ENCODE data around the gene SMYD5. TPM values are rescaled to one million over a fixed set of nuclear protein-coding genes. Genes with fewer than 3 reads are reported as not detected.

The SMYD5 gene
- total RNA-seq, 2 donors from 2014 or later: 34.9 to 35.4 TPM

- H3K36me3 ChIP-seq (ENCODE audit: control insufficient read depth, insufficient read depth, low read length): peaks cover 20% of the 10 kb centered on the region
- no peaks in the 10 kb centered on the region for H3K27me3 Mint-ChIP-seq (ENCODE audit: insufficient read depth)
- 81 to 93% methylated on average over 4 of the region's 4 CpGs for WGBS, 2 experiments (ENCODE audit: insufficient coverage in 1 of 2, insufficient read length in 1 of 2)
- H3K27me3 ChIP-seq (ENCODE audit: control insufficient read depth, insufficient read depth, low read length, poor library complexity, severe bottlenecking): no peaks in the 10 kb centered on the region
- H3K9me3 ChIP-seq (ENCODE audit: control insufficient read depth, low read length): no peaks in the 10 kb centered on the region
- no peak for TF ChIP-seq CTCF (conservative IDR thresholded peaks at IDR 0.05)
- no peaks in the 10 kb centered on the region for H3K9me3 Mint-ChIP-seq
- H3K4me3 ChIP-seq (ENCODE audit: low read length): no peak overlapping the region
- no peak overlapping the region for H3K9ac ChIP-seq (ENCODE audit: extremely low read depth, low read length, poor library complexity, severe bottlenecking)
- no peak overlapping the region for H3K4me3 Mint-ChIP-seq
- H3K4me1 Mint-ChIP-seq: no peaks in the 10 kb centered on the region
- peaks cover 24% of the 10 kb centered on the region for H3K36me3 Mint-ChIP-seq (ENCODE audit: low read depth)
- no peak overlapping the region for H3K27ac ChIP-seq (ENCODE audit: low read depth, low read length)
- DNase-seq: no peak
- no peaks in the 10 kb centered on the region for H3K4me1 ChIP-seq (ENCODE audit: control insufficient read depth, insufficient read depth, low read length)
- no peak overlapping the region for H3K27ac Mint-ChIP-seq
These were observed 9.8 kb downstream of the SMYD5 start for GRCh38 chr2:73223821-73224220.

- H3K9me3 Mint-ChIP-seq: no peaks in the 10 kb centered on the region
- H3K4me3 Mint-ChIP-seq: no peak overlapping the region
- Histone ChIP-seq H3K27ac (ENCODE audit: low read depth, low read length) (no peak overlapping the region), H3K4me1 (ENCODE audit: control insufficient read depth, insufficient read depth, low read length) (no peaks in the 10 kb centered on the region), H3K36me3 (ENCODE audit: control insufficient read depth, insufficient read depth, low read length) (peaks cover 20% of the 10 kb centered on the region), H3K9ac (ENCODE audit: extremely low read depth, low read length, poor library complexity, severe bottlenecking) (no peak overlapping the region), H3K4me3 (ENCODE audit: low read length) (no peak overlapping the region), H3K27me3 (ENCODE audit: control insufficient read depth, insufficient read depth, low read length, poor library complexity, severe bottlenecking) (no peaks in the 10 kb centered on the region), H3K9me3 (ENCODE audit: control insufficient read depth, low read length) (no peaks in the 10 kb centered on the region)
- H3K27me3 Mint-ChIP-seq (ENCODE audit: insufficient read depth): no peaks in the 10 kb centered on the region
- WGBS, 2 experiments (ENCODE audit: insufficient coverage in 1 of 2, insufficient read length in 1 of 2): 88 to 93% methylated on average over 5 to 9 of the region's 9 CpGs
- TF ChIP-seq CTCF (conservative IDR thresholded peaks at IDR 0.05): no peak
- peaks cover 21% of the 10 kb centered on the region for H3K36me3 Mint-ChIP-seq (ENCODE audit: low read depth)
- no peak for DNase-seq
- no peaks in the 10 kb centered on the region for H3K4me1 Mint-ChIP-seq
- H3K27ac Mint-ChIP-seq: no peak overlapping the region
These were observed 11.7 kb downstream of the SMYD5 start for GRCh38 chr2:73225513-73226360.

GRCh38 chr2:73227086-73227485 is 13.0 kb downstream of the SMYD5 start:
- Histone ChIP-seq H3K27me3 (ENCODE audit: control insufficient read depth, insufficient read depth, low read length, poor library complexity, severe bottlenecking) (no peaks in the 10 kb centered on the region), H3K4me3 (ENCODE audit: low read length) (no peak overlapping the region), H3K9ac (ENCODE audit: extremely low read depth, low read length, poor library complexity, severe bottlenecking) (no peak overlapping the region), H3K36me3 (ENCODE audit: control insufficient read depth, insufficient read depth, low read length) (peaks cover 12% of the 10 kb centered on the region), H3K4me1 (ENCODE audit: control insufficient read depth, insufficient read depth, low read length) (no peaks in the 10 kb centered on the region), H3K27ac (ENCODE audit: low read depth, low read length) (no peak overlapping the region), H3K9me3 (ENCODE audit: control insufficient read depth, low read length) (no peaks in the 10 kb centered on the region)
- Mint-ChIP-seq H3K4me3 (no peak overlapping the region), H3K9me3 (no peaks in the 10 kb centered on the region), H3K36me3 (ENCODE audit: low read depth) (peaks cover 14% of the 10 kb centered on the region), H3K27ac (no peak overlapping the region), H3K4me1 (no peaks in the 10 kb centered on the region), H3K27me3 (ENCODE audit: insufficient read depth) (no peaks in the 10 kb centered on the region)
- WGBS, 2 experiments (ENCODE audit: insufficient coverage in 1 of 2, insufficient read length in 1 of 2): 58 to 72% methylated on average over 2 to 3 of the region's 3 CpGs
- no peak for TF ChIP-seq CTCF (conservative IDR thresholded peaks at IDR 0.05)
- DNase-seq: no peak

Measured in endodermal cell (in vitro differentiated cells).